Measurements from ENCODE around the gene ZNF154. TPM values are rescaled to one million over a fixed set of nuclear protein-coding genes. Genes with fewer than 3 reads are reported as not detected.

ZNF154 gene
- total RNA-seq, 2 donors from 2014 or later: 2.7 to 5.6 TPM

DNA sequence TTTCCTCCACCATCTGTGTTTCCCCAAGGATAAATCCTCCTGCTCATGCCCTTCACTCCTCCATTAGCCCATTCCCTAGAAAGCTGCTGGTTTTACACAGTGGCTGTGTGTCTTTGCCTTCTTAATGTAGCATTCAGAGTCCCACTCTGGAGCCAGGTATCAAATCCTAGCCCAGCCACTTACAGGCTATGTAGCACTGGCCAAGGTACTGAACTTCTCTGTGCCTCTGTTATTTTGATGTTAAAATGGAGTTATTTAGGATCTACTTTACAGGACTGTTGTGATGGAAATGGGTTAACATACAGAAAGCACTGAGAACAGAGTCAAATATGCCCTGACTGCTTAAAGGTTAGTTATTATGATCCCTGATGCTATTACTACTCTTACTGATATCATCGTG is 41.8 kb downstream of the ZNF154 start:
- H3K36me3 ChIP-seq: no peaks in the 10 kb centered on the region
- H3K27ac ChIP-seq: no peak overlapping the region
- intact Hi-C loops (cut with DNase I): no loop called here
- H3K4me3 ChIP-seq: no peak overlapping the region
- no peaks in the 10 kb centered on the region for H3K27me3 ChIP-seq (replicated peaks; ENCODE audit: insufficient read depth)
- H3K4me1 ChIP-seq (replicated peaks): no peaks in the 10 kb centered on the region
- no peaks in the 10 kb centered on the region for H3K9me3 ChIP-seq
- no peak for DNase-seq (ENCODE audit: low spot score)
- 88% methylated on average over 1 of the region's 1 CpG for WGBS
- no peak for TF ChIP-seq POLR2AphosphoS5 (IDR thresholded peaks at IDR 0.05)
- no peak for TF ChIP-seq POLR2A (IDR thresholded peaks at IDR 0.05)
- TF ChIP-seq, protein P1, sequence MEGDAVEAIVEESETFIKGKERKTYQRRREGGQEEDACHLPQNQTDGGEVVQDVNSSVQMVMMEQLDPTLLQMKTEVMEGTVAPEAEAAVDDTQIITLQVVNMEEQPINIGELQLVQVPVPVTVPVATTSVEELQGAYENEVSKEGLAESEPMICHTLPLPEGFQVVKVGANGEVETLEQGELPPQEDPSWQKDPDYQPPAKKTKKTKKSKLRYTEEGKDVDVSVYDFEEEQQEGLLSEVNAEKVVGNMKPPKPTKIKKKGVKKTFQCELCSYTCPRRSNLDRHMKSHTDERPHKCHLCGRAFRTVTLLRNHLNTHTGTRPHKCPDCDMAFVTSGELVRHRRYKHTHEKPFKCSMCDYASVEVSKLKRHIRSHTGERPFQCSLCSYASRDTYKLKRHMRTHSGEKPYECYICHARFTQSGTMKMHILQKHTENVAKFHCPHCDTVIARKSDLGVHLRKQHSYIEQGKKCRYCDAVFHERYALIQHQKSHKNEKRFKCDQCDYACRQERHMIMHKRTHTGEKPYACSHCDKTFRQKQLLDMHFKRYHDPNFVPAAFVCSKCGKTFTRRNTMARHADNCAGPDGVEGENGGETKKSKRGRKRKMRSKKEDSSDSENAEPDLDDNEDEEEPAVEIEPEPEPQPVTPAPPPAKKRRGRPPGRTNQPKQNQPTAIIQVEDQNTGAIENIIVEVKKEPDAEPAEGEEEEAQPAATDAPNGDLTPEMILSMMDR (IDR thresholded peaks at IDR 0.05): no peak

DNA sequence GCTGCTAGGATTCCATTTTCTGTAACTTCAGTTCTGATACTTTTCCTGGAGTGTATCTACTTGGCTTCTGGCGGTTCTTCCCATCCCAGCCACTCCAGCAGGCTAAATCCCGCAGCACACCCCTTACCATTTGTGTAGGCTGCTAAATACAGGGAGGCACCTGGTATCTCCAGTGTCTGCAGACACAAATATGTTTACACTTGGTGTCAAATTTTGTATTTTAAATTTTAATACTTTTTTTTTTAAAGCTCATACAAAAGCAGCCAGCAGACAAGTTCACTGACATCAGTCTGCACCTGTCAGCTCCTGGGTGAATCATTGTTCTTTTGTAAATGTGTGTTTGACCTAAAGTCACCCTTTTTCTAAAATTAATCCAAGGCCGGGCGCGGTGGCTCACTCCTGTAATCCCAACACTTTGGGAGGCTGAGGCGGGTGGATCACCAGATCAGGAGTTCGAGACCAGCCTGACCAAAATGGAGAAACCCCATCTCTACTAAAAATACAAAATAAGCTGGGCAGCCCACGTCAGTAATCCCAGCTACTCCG is 43.7 kb downstream of the ZNF154 start:
- Histone ChIP-seq H3K27me3 (replicated peaks; ENCODE audit: insufficient read depth) (no peaks in the 10 kb centered on the region), H3K36me3 (no peaks in the 10 kb centered on the region), H3K4me1 (replicated peaks) (no peaks in the 10 kb centered on the region), H3K9me3 (no peaks in the 10 kb centered on the region), H3K27ac (no peak overlapping the region), H3K4me3 (no peak overlapping the region)
- TF ChIP-seq POLR2A (IDR thresholded peaks at IDR 0.05): no peak
- TF ChIP-seq POLR2AphosphoS5 (IDR thresholded peaks at IDR 0.05): no peak
- TF ChIP-seq, protein P1 (IDR thresholded peaks at IDR 0.05): no peak
- no peak for DNase-seq (ENCODE audit: low spot score)
- intact Hi-C loops (cut with DNase I): no loop called here
- WGBS: 84% methylated on average over 9 of the region's 9 CpGs

DNA sequence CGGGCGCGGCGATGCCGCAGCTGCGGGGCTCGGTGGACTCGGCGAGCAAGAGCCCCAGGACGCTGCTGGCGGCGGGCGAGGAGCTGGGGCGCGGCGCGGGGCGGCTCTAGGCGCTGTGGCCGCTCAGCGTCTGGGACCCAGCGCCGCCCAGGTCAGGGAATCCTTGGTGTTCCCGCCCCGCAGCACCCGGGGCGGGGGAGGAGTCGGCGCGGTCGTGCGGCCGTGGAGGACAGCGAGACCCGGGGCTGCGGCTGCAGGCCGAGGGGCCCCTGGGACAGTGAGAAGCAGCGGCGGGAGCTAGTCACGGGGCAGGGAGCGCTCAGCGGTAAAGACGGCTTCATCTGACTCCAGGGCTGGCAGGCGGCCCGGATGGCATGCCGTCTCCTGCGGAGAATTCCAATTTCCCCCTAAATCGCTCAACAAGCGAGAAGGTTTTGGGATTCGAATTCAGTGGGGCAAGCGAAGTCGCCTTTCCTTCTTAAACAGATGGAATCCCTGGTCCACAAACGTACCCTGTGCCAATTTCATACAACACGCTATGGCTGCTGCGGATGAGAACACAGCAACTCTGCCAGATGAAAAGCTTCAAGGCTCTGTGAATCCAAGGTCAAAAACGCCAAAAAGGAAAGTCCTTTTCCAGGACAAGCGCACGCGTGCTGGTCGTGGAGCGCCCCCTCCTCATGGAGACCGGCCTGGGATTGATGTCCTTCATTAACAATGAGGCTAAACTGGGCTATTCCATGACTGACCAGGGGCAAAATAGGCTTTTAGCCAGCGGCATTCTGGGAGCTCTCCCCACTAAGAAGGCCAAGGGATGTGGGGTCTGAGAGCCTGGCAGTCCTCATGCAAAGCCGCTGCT is 44.5 kb downstream of the ZNF154 start:
- H3K4me1 ChIP-seq (replicated peaks): no peaks in the 10 kb centered on the region
- TF ChIP-seq POLR2AphosphoS5 (IDR thresholded peaks at IDR 0.05) (peak; percentile 17), POLR2A (IDR thresholded peaks at IDR 0.05) (peak; percentile 29)
- TF ChIP-seq, protein P1 (IDR thresholded peaks at IDR 0.05): no peak
- peak; percentile 14 for DNase-seq (ENCODE audit: low spot score)
- 2% methylated on average over 63 of the region's 64 CpGs for WGBS
- H3K4me3 ChIP-seq: peak overlapping the region; percentile 36 to 50
- H3K36me3 ChIP-seq: no peaks in the 10 kb centered on the region
- no peaks in the 10 kb centered on the region for H3K27me3 ChIP-seq (replicated peaks; ENCODE audit: insufficient read depth)
- no peaks in the 10 kb centered on the region for H3K9me3 ChIP-seq
- peak overlapping the region; percentile 40 to 53 for H3K27ac ChIP-seq
- intact Hi-C loops (cut with DNase I): no loop called here

DNA sequence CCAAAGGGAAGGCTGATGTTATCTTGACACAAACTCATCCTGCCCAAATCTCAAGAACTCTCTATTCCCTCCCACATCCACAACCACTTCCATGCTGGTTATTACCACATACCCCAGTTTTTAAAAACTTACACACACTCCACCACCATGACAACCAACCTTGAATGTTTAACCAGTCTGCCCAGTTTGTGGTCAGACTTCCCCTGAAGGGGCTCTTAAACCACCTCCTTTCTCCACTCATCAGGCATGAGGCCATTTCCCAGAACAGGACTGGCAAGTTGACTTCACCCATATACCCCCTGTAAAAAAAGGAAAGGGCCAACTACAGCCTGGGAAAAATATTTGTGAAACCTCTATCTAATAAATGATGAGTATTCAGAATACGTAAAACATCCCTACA is 52.7 kb downstream of the ZNF154 start:
- TF ChIP-seq POLR2A (IDR thresholded peaks at IDR 0.05) (no peak), POLR2AphosphoS5 (IDR thresholded peaks at IDR 0.05) (no peak)
- TF ChIP-seq, protein P1 (IDR thresholded peaks at IDR 0.05): no peak
- no peak for DNase-seq (ENCODE audit: low spot score)
- Histone ChIP-seq H3K9me3 (no peaks in the 10 kb centered on the region), H3K27ac (no peak overlapping the region), H3K36me3 (no peaks in the 10 kb centered on the region), H3K27me3 (replicated peaks; ENCODE audit: insufficient read depth) (no peaks in the 10 kb centered on the region), H3K4me1 (replicated peaks) (no peaks in the 10 kb centered on the region), H3K4me3 (no peak overlapping the region)
- intact Hi-C loops (cut with DNase I): no loop called here
- WGBS: 85% methylated on average over 1 of the region's 1 CpG

DNA sequence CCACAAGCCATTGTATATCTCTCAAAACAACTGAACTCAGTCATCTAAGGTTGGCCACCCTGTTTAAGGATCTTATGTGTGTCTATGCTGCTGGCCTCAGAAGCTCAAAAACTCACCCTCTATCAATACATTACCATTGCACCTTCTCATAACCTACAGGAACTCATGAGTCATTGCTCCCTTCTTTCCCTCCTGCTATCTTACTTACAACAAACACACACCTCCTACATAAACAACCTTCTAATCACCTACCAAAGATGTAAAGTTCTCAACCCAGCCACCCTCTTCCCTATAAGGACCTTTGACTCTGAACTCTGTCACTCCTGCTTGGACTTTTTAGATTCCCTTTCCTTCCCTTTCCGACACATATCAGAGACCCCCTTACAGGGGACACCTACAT is 53.6 kb downstream of the ZNF154 start:
- Histone ChIP-seq H3K9me3 (no peaks in the 10 kb centered on the region), H3K27ac (no peak overlapping the region), H3K4me1 (replicated peaks) (no peaks in the 10 kb centered on the region), H3K36me3 (no peaks in the 10 kb centered on the region), H3K27me3 (replicated peaks; ENCODE audit: insufficient read depth) (no peaks in the 10 kb centered on the region), H3K4me3 (no peak overlapping the region)
- TF ChIP-seq POLR2AphosphoS5 (IDR thresholded peaks at IDR 0.05) (no peak), POLR2A (IDR thresholded peaks at IDR 0.05) (no peak)
- TF ChIP-seq, protein P1 (IDR thresholded peaks at IDR 0.05): no peak
- DNase-seq (ENCODE audit: low spot score): no peak
- WGBS: 95% methylated on average over 1 of the region's 1 CpG
- intact Hi-C loops (cut with DNase I): no loop called here

All from prostate gland (tissue), 2 donors.